ENCODE measurements around the gene CCDC92B. TPM values are rescaled to one million over a fixed set of nuclear protein-coding genes. Genes with fewer than 3 reads are reported as not detected.

Gene CCDC92B
- total and polyA plus RNA-seq, 10 of the 15 experiments (the other 5 are each of a cell fraction or from before 2014, with no cell fraction given), result not detected

DNA sequence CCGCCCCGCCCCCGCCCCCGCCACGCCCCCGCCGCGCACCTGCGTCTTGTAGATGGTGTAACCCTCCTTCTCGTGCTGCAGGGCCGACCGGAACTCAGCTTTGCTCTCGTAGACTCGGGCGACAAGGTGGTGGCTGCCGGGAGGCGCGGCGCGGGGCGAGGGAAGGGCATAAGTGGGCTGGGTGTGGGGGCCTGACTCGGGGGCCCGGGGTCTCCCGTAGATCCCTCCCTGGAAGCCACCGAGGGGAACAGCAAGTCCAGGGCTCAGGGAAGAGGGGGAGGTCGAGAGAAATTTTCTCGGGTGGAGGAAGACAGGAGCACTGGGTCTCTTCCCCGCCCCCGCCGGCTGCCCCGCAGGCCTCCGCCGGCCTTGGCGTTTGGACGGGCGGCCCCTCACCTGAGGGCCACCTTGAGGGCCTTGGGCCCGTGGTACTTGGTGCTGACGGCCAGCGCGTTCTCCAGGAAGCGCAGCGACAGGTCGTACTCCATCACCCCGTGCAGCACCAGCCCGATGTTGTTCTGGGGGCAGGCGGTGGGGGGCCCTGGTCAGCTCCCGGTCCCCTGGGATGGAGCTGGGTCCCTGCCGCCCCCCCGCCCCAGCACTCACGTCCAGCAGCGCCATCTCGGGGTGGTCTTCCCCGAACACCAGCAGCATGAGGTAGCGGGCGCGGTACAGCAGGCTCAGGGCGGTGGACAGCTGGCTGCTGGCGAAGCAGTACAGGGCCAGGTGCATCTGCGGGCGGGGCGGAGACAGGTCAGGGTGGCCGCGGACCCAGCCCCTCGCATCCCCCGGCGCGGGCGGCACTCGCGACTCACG lies 57.3 kb downstream of the CCDC92B start (continued):
- TF ChIP-seq YY1 (IDR thresholded peaks at IDR 0.05; ENCODE audit: low read depth, low read length) (no peak), MEF2B (IDR thresholded peaks at IDR 0.05; ENCODE audit: partially characterized antibody, poor library complexity, severe bottlenecking) (no peak), ASH2L (IDR thresholded peaks at IDR 0.05; ENCODE audit: borderline replicate concordance, low read depth) (no peak), TCF7 (IDR thresholded peaks at IDR 0.05; ENCODE audit: borderline replicate concordance) (no peak), HDAC2 (IDR thresholded peaks at IDR 0.05) (no peak)
- TF ChIP-seq, protein P1, sequence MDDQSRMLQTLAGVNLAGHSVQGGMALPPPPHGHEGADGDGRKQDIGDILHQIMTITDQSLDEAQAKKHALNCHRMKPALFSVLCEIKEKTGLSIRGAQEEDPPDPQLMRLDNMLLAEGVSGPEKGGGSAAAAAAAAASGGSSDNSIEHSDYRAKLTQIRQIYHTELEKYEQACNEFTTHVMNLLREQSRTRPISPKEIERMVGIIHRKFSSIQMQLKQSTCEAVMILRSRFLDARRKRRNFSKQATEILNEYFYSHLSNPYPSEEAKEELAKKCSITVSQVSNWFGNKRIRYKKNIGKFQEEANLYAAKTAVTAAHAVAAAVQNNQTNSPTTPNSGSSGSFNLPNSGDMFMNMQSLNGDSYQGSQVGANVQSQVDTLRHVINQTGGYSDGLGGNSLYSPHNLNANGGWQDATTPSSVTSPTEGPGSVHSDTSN (IDR thresholded peaks at IDR 0.05; ENCODE audit: insufficient replicate concordance, low read depth, low read length), result no peak
- TF ChIP-seq, protein P2, sequence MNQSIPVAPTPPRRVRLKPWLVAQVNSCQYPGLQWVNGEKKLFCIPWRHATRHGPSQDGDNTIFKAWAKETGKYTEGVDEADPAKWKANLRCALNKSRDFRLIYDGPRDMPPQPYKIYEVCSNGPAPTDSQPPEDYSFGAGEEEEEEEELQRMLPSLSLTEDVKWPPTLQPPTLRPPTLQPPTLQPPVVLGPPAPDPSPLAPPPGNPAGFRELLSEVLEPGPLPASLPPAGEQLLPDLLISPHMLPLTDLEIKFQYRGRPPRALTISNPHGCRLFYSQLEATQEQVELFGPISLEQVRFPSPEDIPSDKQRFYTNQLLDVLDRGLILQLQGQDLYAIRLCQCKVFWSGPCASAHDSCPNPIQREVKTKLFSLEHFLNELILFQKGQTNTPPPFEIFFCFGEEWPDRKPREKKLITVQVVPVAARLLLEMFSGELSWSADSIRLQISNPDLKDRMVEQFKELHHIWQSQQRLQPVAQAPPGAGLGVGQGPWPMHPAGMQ (IDR thresholded peaks at IDR 0.05; ENCODE audit: borderline replicate concordance), result no peak

DNA sequence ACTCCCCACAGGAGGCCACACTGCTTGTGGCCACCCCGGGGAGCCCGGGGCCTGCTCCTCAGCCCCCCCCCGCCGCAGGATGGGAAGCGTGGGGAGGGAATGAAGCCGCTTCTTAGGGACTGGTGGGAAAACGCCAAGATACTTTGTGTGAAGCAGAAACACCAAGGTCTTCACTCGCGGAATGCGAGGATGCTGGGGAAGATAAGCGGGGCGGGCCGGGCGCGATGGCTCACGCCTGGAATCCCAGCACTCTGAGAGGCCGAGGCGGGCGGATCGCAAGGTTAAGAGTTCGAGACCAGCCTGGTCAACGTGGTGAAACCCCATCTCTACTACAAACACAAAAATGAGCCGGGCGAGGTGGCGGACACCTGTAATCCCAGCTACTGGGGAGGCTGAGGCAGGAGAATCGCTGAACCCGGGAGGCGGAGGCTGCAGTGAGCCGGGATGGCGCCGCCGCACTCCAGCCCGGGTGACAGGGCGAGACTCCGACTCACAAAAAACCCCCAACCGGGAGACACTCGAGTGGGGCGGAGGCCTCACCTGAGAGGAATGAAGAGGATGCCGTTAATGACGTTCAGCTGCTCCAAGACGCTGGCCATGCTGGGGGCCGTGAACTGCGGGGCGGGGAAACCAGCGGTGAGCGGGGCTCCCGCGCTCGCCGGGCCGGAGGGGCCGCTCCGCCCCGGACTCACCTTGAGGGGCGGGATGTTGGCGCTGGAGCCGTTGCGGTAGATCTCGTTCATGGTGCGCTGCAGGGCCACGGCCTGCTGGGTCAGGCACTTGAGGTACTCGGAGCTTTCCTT lies 58.2 kb downstream of the CCDC92B start:
- ChIA-PET CTCF (no interaction called here), POLR2A (no interaction called here)
- no peak for FAIRE-seq

More for the DNA sequence above, 58.2 kb downstream of the CCDC92B start:
- H3K9ac ChIP-seq (ENCODE audit: control insufficient read depth, insufficient read depth, low read length), result no peak overlapping the region
- no TSS peak for BruUV-seq (replicated peaks)
- no peak overlapping the region for H2AFZ ChIP-seq (ENCODE audit: control insufficient read depth, low read depth, low read length)
- no peak overlapping the region for H3K4me2 ChIP-seq (ENCODE audit: control insufficient read depth, insufficient read depth)
- no peaks in the 10 kb centered on the region for H3K27me3 ChIP-seq (replicated peaks in 1 of 2; ENCODE audit: control insufficient read depth in 2 of 2, insufficient read depth in 2 of 2, low read length in 1 of 2)
- no peak overlapping the region for H3K27ac ChIP-seq (ENCODE audit: control insufficient read depth, insufficient read depth)
- H3K9me3 ChIP-seq (replicated peaks; ENCODE audit: control insufficient read depth, insufficient read depth, low read length), result no peaks in the 10 kb centered on the region
- no peak for DNase-seq (ENCODE audit: low read depth, low spot score)
- H3K36me3 ChIP-seq (ENCODE audit: control insufficient read depth in 2 of 2, insufficient read depth in 2 of 2, low read length in 1 of 2), result peaks cover 0 to 39% of the 10 kb centered on the region in 2 experiments; a peak in 2 of 4 replicates
- H3K4me3 ChIP-seq, result no peak overlapping the region
- in situ Hi-C loops (cut with MboI) (no loop called here), intact Hi-C loops (cut with micrococcal nuclease; ENCODE audit: unreplicated experiment) (no loop called here)
- no peaks in the 10 kb centered on the region for H3K79me2 ChIP-seq (ENCODE audit: control insufficient read depth, insufficient read depth, low read length)
- no peaks in the 10 kb centered on the region for H4K20me1 ChIP-seq (ENCODE audit: control insufficient read depth, insufficient read depth)
- no peak for TF ChIP-seq ZSCAN29 (IDR thresholded peaks at IDR 0.05)
- no peak for TF ChIP-seq IKZF1 (conservative IDR thresholded peaks at IDR 0.05)
- TF ChIP-seq CBFB (IDR thresholded peaks at IDR 0.05; ENCODE audit: low read depth), result no peak
- TF ChIP-seq FOXM1 (IDR thresholded peaks at IDR 0.05; ENCODE audit: low read depth, low read length), result no peak
- TF ChIP-seq IKZF2 (IDR thresholded peaks at IDR 0.05), result no peak
- TF ChIP-seq TAF1 (IDR thresholded peaks at IDR 0.05; ENCODE audit: borderline replicate concordance, low read depth, low read length), result no peak
- no peak for TF ChIP-seq MTA2 (IDR thresholded peaks at IDR 0.05; ENCODE audit: low read depth)
- no peak for TF ChIP-seq STAT3 (IDR thresholded peaks at IDR 0.05; ENCODE audit: low read depth, low read length)
- no peaks in the 10 kb centered on the region for H3K4me1 ChIP-seq (ENCODE audit: control insufficient read depth, insufficient read depth, low read length)
- SMC1A ChIA-PET (ENCODE audit: uncharacterized antibody, unreplicated experiment), result no interaction called here
- ATAC-seq, result no peak
- WGBS (ENCODE audit: insufficient coverage, insufficient replicate concordance, low lambda C conversion rate, missing lambda C conversion rate), result 96% methylated on average over 42 of the region's 62 CpGs
- RAD21 ChIA-PET (ENCODE audit: unreplicated experiment), result no interaction called here

All from GM12878 (cell line).